H1 (cell line): ENCODE results near the gene RANGRF. TPM values are rescaled to one million over a fixed set of nuclear protein-coding genes. Genes with fewer than 3 reads are reported as not detected.

ENCODE experiments used
- CTCF ChIA-PET: fragments of 300-600 bp; sonication (Branson Sonifier 250); formaldehyde crosslinking; loops from one replicate; lab custom pipeline; 2021; ENCODE audit not compliant: partially characterized antibody; lab: Charles Lee
- POLR2A ChIA-PET: fragments of 300-600 bp; sonication (Branson Sonifier 250); formaldehyde crosslinking; loops from one replicate; lab custom pipeline; 2021; ENCODE audit warnings: inconsistent platforms; ENCODE audit not compliant: partially characterized antibody; lab: Charles Lee
- DNase-seq, 2 experiments: peaks; one replicate each; pipeline versions ENCODE4 v3.0.0 to v3.0.0-alpha.2; 2010 to 2022; ENCODE audit warnings: low spot score in 2 of 2, low read depth in 1 of 2, mixed read lengths in 1 of 2
- FAIRE-seq: peaks from 2 replicates; lab custom pipeline; 2011; peaks lifted over from hg19 to GRCh38; lab: Jason Lieb, UNC
- H2AFZ ChIP-seq: 2 replicates; pipeline ENCODE4 v1.8.1; 2012; ENCODE audit warnings: low read length, inconsistent platforms
- H2AK5ac ChIP-seq: 2 replicates; pipeline ENCODE4 v1.6.1; 2013; ENCODE audit warnings: low read depth, low read length
- H2BK120ac ChIP-seq: replicated peaks from 2 replicates; pipeline ENCODE3; 2013; ENCODE audit warnings: low read depth, low read length, inconsistent platforms
- H2BK12ac ChIP-seq: 2 replicates; pipeline ENCODE4 v1.6.1; 2013; ENCODE audit warnings: low read depth, low read length
- H2BK15ac ChIP-seq: 2 replicates; pipeline ENCODE4 v1.6.1; 2013; ENCODE audit warnings: low read length
- H2BK20ac ChIP-seq: 2 replicates; pipeline ENCODE4 v1.6.1; 2013; ENCODE audit warnings: low read length
- H2BK5ac ChIP-seq: 2 replicates; pipeline ENCODE4 v1.6.1; 2013; ENCODE audit warnings: low read depth, low read length
- H3K14ac ChIP-seq: 2 replicates; pipeline ENCODE4 v1.6.1; 2013; ENCODE audit warnings: inconsistent platforms; ENCODE audit not compliant: insufficient read length
- H3K18ac ChIP-seq: 2 replicates; pipeline ENCODE4 v1.6.1; 2013; ENCODE audit warnings: low read length; ENCODE audit errors: extremely low read depth
- H3K23ac ChIP-seq: 2 replicates; pipeline ENCODE4 v1.6.1; 2013; ENCODE audit warnings: inconsistent platforms; ENCODE audit not compliant: insufficient read length
- H3K23me2 ChIP-seq: 2 replicates; pipeline ENCODE4 v1.6.1; 2013; ENCODE audit warnings: low read depth, low read length
- H3K27ac ChIP-seq: 2 replicates; pipeline ENCODE4 v1.6.1; 2011; ENCODE audit warnings: low read depth, low read length, inconsistent platforms
- H3K27me3 ChIP-seq, 4 experiments: replicated peaks in 1 of 4; 1 replicate in 1 of 4; 2 replicates in 3 of 4; pipeline versions ENCODE4 v1.6.1 to v1.8.1; 2011 to 2013; ENCODE audit warnings: low read length in 3 of 4, mild to moderate bottlenecking in 3 of 4, inconsistent platforms in 2 of 4, mixed read lengths in 2 of 4, moderate library complexity in 1 of 4; ENCODE audit not compliant: control insufficient read depth in 3 of 4, insufficient read depth in 3 of 4; ENCODE audit errors: extremely low read depth in 1 of 4
- H3K36me3 ChIP-seq, 4 experiments: 2 replicates each; pipeline versions ENCODE4 v1.6.1 to v1.8.1; 2011 to 2013; ENCODE audit warnings: mild to moderate bottlenecking in 4 of 4, low read length in 3 of 4, moderate library complexity in 2 of 4, control low read depth in 1 of 4, inconsistent platforms in 1 of 4; ENCODE audit not compliant: insufficient read depth in 4 of 4, control insufficient read depth in 2 of 4
- H3K4ac ChIP-seq: replicated peaks from 2 replicates; pipeline ENCODE3; 2013; ENCODE audit warnings: low read length, low read depth, mixed read lengths, inconsistent platforms; ENCODE audit not compliant: insufficient read length
- H3K4me1 ChIP-seq, 4 experiments: replicated peaks in 1 of 4; 1 replicate in 1 of 4; 2 replicates in 3 of 4; pipeline versions ENCODE4 v1.6.1 to v1.8.1; 2011 to 2013; ENCODE audit warnings: low read length in 3 of 4, inconsistent platforms in 2 of 4, mixed read lengths in 1 of 4; ENCODE audit not compliant: insufficient read depth in 4 of 4, control insufficient read depth in 3 of 4
- H3K4me2 ChIP-seq, 2 experiments: 2 replicates each; pipeline versions ENCODE4 v1.6.1 to v1.8.1; 2011 to 2013; ENCODE audit warnings: low read depth in 2 of 2, low read length in 2 of 2, control low read depth in 1 of 2, inconsistent platforms in 1 of 2, mild to moderate bottlenecking in 1 of 2; ENCODE audit not compliant: insufficient read depth in 1 of 2
- H3K4me3 ChIP-seq, 4 experiments: fragments of 200-600, 300-600 bp in 1 of 4; sonication (generic), shearing (Covaris generic), sonication (Bioruptor Twin) in 1 of 4; 2 replicates each; pipeline versions ENCODE4 v1.5.1 to v1.8.1; 2011 to 2016; ENCODE audit warnings: low read length in 4 of 4, low read depth in 3 of 4, control low read depth in 2 of 4, inconsistent platforms in 2 of 4, mild to moderate bottlenecking in 2 of 4, mixed read lengths in 1 of 4, moderate library complexity in 1 of 4; ENCODE audit not compliant: insufficient read depth in 2 of 4; ENCODE audit errors: extremely low read depth in 1 of 4
- H3K56ac ChIP-seq: replicated peaks from 2 replicates; pipeline ENCODE3; 2013; ENCODE audit warnings: low read depth, mild to moderate bottlenecking, mixed read lengths, low read length, inconsistent platforms; ENCODE audit not compliant: insufficient read length
- H3K79me1 ChIP-seq: 2 replicates; pipeline ENCODE4 v1.6.1; 2013; ENCODE audit warnings: low read depth, low read length, control low read depth
- H3K79me2 ChIP-seq, 2 experiments: 2 replicates each; pipeline versions ENCODE4 v1.6.1 to v1.8.1; 2012 to 2013; ENCODE audit warnings: low read length in 2 of 2, mild to moderate bottlenecking in 2 of 2, inconsistent platforms in 1 of 2; ENCODE audit not compliant: insufficient read depth in 2 of 2, control insufficient read depth in 1 of 2
- H3K9ac ChIP-seq, 4 experiments: replicated peaks in 1 of 4; 1 replicate in 1 of 4; 2 replicates in 3 of 4; pipeline versions ENCODE4 v1.6.1 to v1.8.1; 2011 to 2013; ENCODE audit warnings: low read depth in 3 of 4, low read length in 3 of 4, control low read depth in 2 of 4, mild to moderate bottlenecking in 2 of 4, moderate library complexity in 2 of 4, inconsistent platforms in 1 of 4; ENCODE audit errors: extremely low read depth in 1 of 4
- H3K9me3 ChIP-seq, 2 experiments: 2 replicates each; pipeline versions ENCODE4 v1.6.1 to v1.8.1; 2012 to 2013; ENCODE audit warnings: mild to moderate bottlenecking in 2 of 2, moderate library complexity in 2 of 2, control low read depth in 1 of 2, inconsistent platforms in 1 of 2, low read depth in 1 of 2, low read length in 1 of 2, mixed read lengths in 1 of 2; ENCODE audit not compliant: insufficient read depth in 2 of 2
- H4K20me1 ChIP-seq, 2 experiments: replicated peaks in 1 of 2; 2 replicates each; pipeline versions ENCODE3 to v1.8.1; 2011 to 2013; ENCODE audit warnings: inconsistent platforms in 2 of 2, low read length in 2 of 2, mild to moderate bottlenecking in 1 of 2; ENCODE audit not compliant: insufficient read depth in 2 of 2, control insufficient read depth in 1 of 2
- H4K5ac ChIP-seq: 2 replicates; pipeline ENCODE4 v1.6.1; 2013; ENCODE audit warnings: low read length, low read depth, mixed read lengths, inconsistent platforms; ENCODE audit not compliant: insufficient read length
- H4K8ac ChIP-seq: 2 replicates; pipeline ENCODE4 v1.8.0; 2013; ENCODE audit warnings: mild to moderate bottlenecking, moderate library complexity, low read length, inconsistent platforms; ENCODE audit not compliant: insufficient read depth; ENCODE audit errors: extremely low read depth
- H4K91ac ChIP-seq: replicated peaks from 2 replicates; pipeline ENCODE3; 2013; ENCODE audit warnings: low read length, mixed read lengths, inconsistent platforms; ENCODE audit not compliant: insufficient read length
- BRCA1 ChIP-seq: IDR thresholded peaks from 2 replicates; pipeline ENCODE4 v1.6.1; 2012; ENCODE audit warnings: low read depth, low read length, improper control_type of control experiment
- CHD2 ChIP-seq: IDR thresholded peaks from 2 replicates; pipeline ENCODE4 v1.6.1; 2012; ENCODE audit warnings: low read length, improper control_type of control experiment
- JUN ChIP-seq: IDR thresholded peaks from 2 replicates; pipeline ENCODE4 v1.6.1; 2011; ENCODE audit warnings: low read depth, mild to moderate bottlenecking, improper control_type of control experiment, low read length
- NANOG ChIP-seq: IDR thresholded peaks from 2 replicates; pipeline ENCODE4 v1.6.1; 2011; ENCODE audit warnings: low read length, low read depth, mild to moderate bottlenecking, inconsistent platforms; ENCODE audit not compliant: insufficient read depth, poor library complexity, severe bottlenecking
- PHF8 ChIP-seq: fragments of 200-600 bp; sonication (generic); conservative IDR thresholded peaks from 2 replicates; pipeline ENCODE4 v1.7.1; 2012; ENCODE audit warnings: low read depth, mild to moderate bottlenecking, inconsistent platforms, low read length, moderate library complexity
- SAP30 ChIP-seq: fragments of 300-600 bp; sonication (generic); IDR thresholded peaks from 2 replicates; pipeline ENCODE4 v1.7.1; 2012; ENCODE audit warnings: low read length, moderate library complexity, mild to moderate bottlenecking, inconsistent platforms; ENCODE audit not compliant: insufficient read depth, insufficient replicate concordance
- SUZ12 ChIP-seq: fragments of 200-600 bp; sonication (generic); IDR thresholded peaks from 2 replicates; pipeline ENCODE4 v1.6.1; 2012; ENCODE audit warnings: mild to moderate bottlenecking, inconsistent platforms, low read length, moderate library complexity, mixed read lengths
- YY1 ChIP-seq: IDR thresholded peaks from 2 replicates; pipeline ENCODE4 v1.6.1; 2011; ENCODE audit warnings: low read depth, mild to moderate bottlenecking, low read length
- WGBS, 2 experiments: shearing (Covaris generic) in 1 of 2; methylation state at CpG; one replicate each; pipeline versions ENCODE4 v1.1.6 to v1.1.7; 2013 to 2015; ENCODE audit warnings: low lambda C conversion rate in 2 of 2, mixed read lengths in 2 of 2, inconsistent platforms in 1 of 2, low coverage in 1 of 2, missing lambda C conversion rate in 1 of 2; ENCODE audit not compliant: insufficient replicate concordance in 2 of 2, insufficient coverage in 1 of 2, insufficient read length in 1 of 2; ENCODE audit errors: extremely low coverage in 1 of 2, missing lambda C conversion rate in 1 of 2; 5-methylcytosine and 5-hydroxymethylcytosine counted together
- polyA plus RNA-seq, 7 experiments: library from polyadenylated mRNA; depleted of rRNA in 3 of 7; stranded (reverse) in 5 of 7; unstranded in 2 of 7; fragments of >200 nt in 5 of 7; fragments of 200-250 nt in 2 of 7; gene quantifications; 1 replicate in 5 of 7; 2 replicates in 1 of 7; 4 replicates in 1 of 7; pipeline versions ENCODE4 v1.2.1 to v1.2.3, GENCODE V29; 2011 to 2013; ENCODE audit warnings: missing spikeins in 2 of 7, mixed read lengths in 2 of 7
- total RNA-seq: library from RNA; stranded (reverse); fragmentation: NEBNext Ultra II Directional; extraction: Animal tissue kit (Norgen Biotek cat#: 25700); gene quantifications from 2 replicates; pipeline ENCODE4 v1.2.1, GENCODE V29; 2021
- TF ChIP-seq, protein P1 (sequence below): IDR thresholded peaks from 2 replicates; pipeline ENCODE4 v1.6.1; 2012; ENCODE audit warnings: inconsistent platforms
- TF ChIP-seq, protein P2 (sequence below): IDR thresholded peaks from 2 replicates; pipeline ENCODE4 v1.6.1; 2011; ENCODE audit warnings: low read depth, mild to moderate bottlenecking, low read length; ENCODE audit not compliant: insufficient read depth

RANGRF gene
- total and polyA plus RNA-seq, 2 of the 8 experiments (the other 6 are each of a cell fraction or from before 2014, with no cell fraction given) = 36.9 to 49.6 TPM

DNA sequence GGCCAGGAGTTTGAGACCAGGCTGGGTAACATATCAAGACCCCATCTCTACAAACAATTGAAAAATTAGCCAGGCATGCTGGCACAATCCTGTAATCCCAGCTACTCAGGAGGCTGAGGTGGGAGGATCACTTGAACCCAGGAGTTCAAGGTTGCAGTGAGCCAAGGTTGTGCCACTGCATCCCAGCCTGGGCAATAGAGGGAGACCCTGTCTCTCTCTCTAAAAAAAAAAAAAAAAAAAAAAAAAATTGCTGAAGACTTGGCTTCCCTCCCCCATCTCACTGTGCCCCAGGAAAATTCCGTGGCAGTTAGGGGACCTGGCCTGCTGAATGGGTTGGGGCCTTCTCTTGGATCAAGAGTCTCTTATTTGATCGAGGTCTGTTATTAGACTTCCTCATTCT lies 51.1 kb downstream of the RANGRF start, which contains the start of gene ODF4:
Gene ODF4 (plus strand): TSS at position 301 of the 400 bp plus-strand sequence. CDS start 212 bp downstream, outside the sequence.
- ChIA-PET POLR2A (interaction anchor here (1.0 to 8.4 kb wide), 6 partner anchors 12 to 113 kb away, joined by 3 to 66 read pairs (median 9); partner anchors contain the start of genes KRABD2, RANGRF and RPL26), CTCF (interaction anchor here (1.1 to 7.7 kb wide), 2 partner anchors 12 to 180 kb away, joined by 3 to 56 read pairs; no protein-coding TSS in a partner anchor)
- peak within 1 kb of the TSS; percentile 97 for H2BK20ac ChIP-seq
- peak within 1 kb of the TSS; percentile 4 for H4K91ac ChIP-seq
- no peaks in the 10 kb centered on the region for H3K79me2 ChIP-seq
- no peak within 1 kb of the TSS for H3K23ac ChIP-seq
- H3K18ac ChIP-seq = no peak within 1 kb of the TSS
- no peak within 1 kb of the TSS for H4K5ac ChIP-seq
- H3K9me3 ChIP-seq = no peaks in the 10 kb centered on the region
- peak within 1 kb of the TSS; percentile 47; the same call in 1 of the 2 replicates for H2BK15ac ChIP-seq
- H3K23me2 ChIP-seq = no peaks in the 10 kb centered on the region
- no peak within 1 kb of the TSS for H3K4ac ChIP-seq
- H3K4me1 ChIP-seq = peaks cover 2 to 10% (median 5%) of the 10 kb centered on the region in 4 experiments; a peak in 6 of 7 replicates
- H2AK5ac ChIP-seq = no peak within 1 kb of the TSS
- peak within 1 kb of the TSS; percentile 94 for H2AFZ ChIP-seq
- H3K9ac ChIP-seq = no peak within 1 kb of the TSS; a peak in 1 of 7 replicates
- WGBS, 2 experiments = 100% methylated on average over 1 of the region's 2 CpGs; no CpG with 5 or more reads in 1 of the 2 experiments
- H2BK5ac ChIP-seq = no peak within 1 kb of the TSS
- H3K14ac ChIP-seq = no peak within 1 kb of the TSS
- H4K20me1 ChIP-seq = no peaks in the 10 kb centered on the region
- H4K8ac ChIP-seq = no peak within 1 kb of the TSS
- H3K4me2 ChIP-seq = 0 out of 4 replicates have a peak within 1 kb of the TSS, but pooled peaks of 1 of the 2 experiments have one; percentile 28
- DNase-seq (no peak), FAIRE-seq (no peak)
- H2BK120ac ChIP-seq = no peak within 1 kb of the TSS
- H3K79me1 ChIP-seq = no peaks in the 10 kb centered on the region
- peak within 1 kb of the TSS; percentile 29; the same call in 1 of the 2 replicates for H2BK12ac ChIP-seq
- H3K36me3 ChIP-seq = no peaks in the 10 kb centered on the region
- no peak within 1 kb of the TSS for H3K4me3 ChIP-seq
- H3K56ac ChIP-seq = no peak within 1 kb of the TSS
- H3K27ac ChIP-seq = no peak within 1 kb of the TSS
- no peaks in the 10 kb centered on the region for H3K27me3 ChIP-seq
- TF ChIP-seq BRCA1 (no peak), SUZ12 (no peak), PHF8 (no peak), SAP30 (no peak), YY1 (no peak), CHD2 (no peak), NANOG (no peak), JUN (no peak)
- TF ChIP-seq, protein P1, sequence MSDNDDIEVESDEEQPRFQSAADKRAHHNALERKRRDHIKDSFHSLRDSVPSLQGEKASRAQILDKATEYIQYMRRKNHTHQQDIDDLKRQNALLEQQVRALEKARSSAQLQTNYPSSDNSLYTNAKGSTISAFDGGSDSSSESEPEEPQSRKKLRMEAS = no peak
- TF ChIP-seq, protein P2, sequence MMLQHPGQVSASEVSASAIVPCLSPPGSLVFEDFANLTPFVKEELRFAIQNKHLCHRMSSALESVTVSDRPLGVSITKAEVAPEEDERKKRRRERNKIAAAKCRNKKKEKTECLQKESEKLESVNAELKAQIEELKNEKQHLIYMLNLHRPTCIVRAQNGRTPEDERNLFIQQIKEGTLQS = no peak
